HepG2 (cell line): ENCODE data around the gene GRM4. TPM values are rescaled to one million over a fixed set of nuclear protein-coding genes. Genes with fewer than 3 reads are reported as not detected.

ENCODE experiments used
- ARID3A ChIP-seq: IDR thresholded peaks from 2 replicates; pipeline ENCODE4 v1.6.1; 2012; ENCODE audit warnings: low read depth, low read length, improper control_type of control experiment
- CTCF ChIP-seq: sonication (generic); formaldehyde crosslinking; IDR thresholded peaks from 2 replicates; pipeline ENCODE4 v1.5.0; 2020; ENCODE audit warnings: mild to moderate bottlenecking, missing genetic modification reagents, moderate library complexity
- HMG20B ChIP-seq: conservative IDR thresholded peaks from 2 replicates; pipeline ENCODE4 v1.6.1; 2016; ENCODE audit warnings: missing genetic modification reagents, missing compliant biosample characterization
- HNF1B ChIP-seq: sonication (generic); formaldehyde crosslinking; IDR thresholded peaks from 2 replicates; pipeline ENCODE4 v1.5.1; 2020; ENCODE audit warnings: mild to moderate bottlenecking, moderate library complexity, missing genetic modification reagents
- KAT8 ChIP-seq: IDR thresholded peaks from 2 replicates; pipeline ENCODE4 v1.6.1; 2016; ENCODE audit warnings: missing genetic modification reagents, missing compliant biosample characterization
- PAWR ChIP-seq: sonication (generic); formaldehyde crosslinking; IDR thresholded peaks from 2 replicates; pipeline ENCODE4 v1.4.0; 2020; ENCODE audit warnings: missing genetic modification reagents, mild to moderate bottlenecking, borderline replicate concordance
- SALL2 ChIP-seq: sonication (generic); formaldehyde crosslinking; IDR thresholded peaks from 2 replicates; pipeline ENCODE4 v1.8.1; 2023; ENCODE audit warnings: mild to moderate bottlenecking, missing genetic modification reagents, inconsistent platforms
- SIN3B ChIP-seq: fragments of 150-350 bp; IDR thresholded peaks from 2 replicates; pipeline ENCODE4 v1.6.1; 2014; ENCODE audit warnings: low read length
- SMC3 ChIP-seq: IDR thresholded peaks from 2 replicates; pipeline ENCODE4 v1.6.1; 2011; ENCODE audit warnings: low read length, improper control_type of control experiment
- TARDBP ChIP-seq: sonication (generic); formaldehyde crosslinking; IDR thresholded peaks from 2 replicates; pipeline ENCODE4 v1.8.0; 2022; ENCODE audit warnings: mild to moderate bottlenecking, missing genetic modification reagents
- ZBTB7B ChIP-seq: sonication (generic); formaldehyde crosslinking; IDR thresholded peaks from 2 replicates; pipeline ENCODE4 v1.4.0; 2020; ENCODE audit warnings: missing genetic modification reagents
- ZFYVE20 ChIP-seq: sonication (generic); formaldehyde crosslinking; IDR thresholded peaks from 2 replicates; pipeline ENCODE4 v1.8.0; 2023; ENCODE audit warnings: low read depth, mild to moderate bottlenecking, moderate library complexity, missing genetic modification reagents, borderline replicate concordance
- ZNF235 ChIP-seq: sonication (generic); formaldehyde crosslinking; IDR thresholded peaks from 2 replicates; pipeline ENCODE4 v1.8.1; 2023; ENCODE audit warnings: mild to moderate bottlenecking, missing genetic modification reagents, borderline replicate concordance
- ZNF274 ChIP-seq: sonication (generic); formaldehyde crosslinking; IDR thresholded peaks from 2 replicates; pipeline ENCODE4 v1.5.1; 2020; ENCODE audit warnings: mild to moderate bottlenecking, missing genetic modification reagents
- ZNF326 ChIP-seq: sonication (generic); formaldehyde crosslinking; IDR thresholded peaks from 2 replicates; pipeline ENCODE4 v1.4.0; 2020; ENCODE audit warnings: missing genetic modification reagents, borderline replicate concordance
- ZNF333 ChIP-seq: sonication (generic); formaldehyde crosslinking; IDR thresholded peaks from 2 replicates; pipeline ENCODE4 v1.4.0; 2020; ENCODE audit warnings: mild to moderate bottlenecking, missing genetic modification reagents, borderline replicate concordance
- ZNF44 ChIP-seq: sonication (generic); formaldehyde crosslinking; IDR thresholded peaks from 2 replicates; pipeline ENCODE4 v1.5.1; 2020; ENCODE audit warnings: mild to moderate bottlenecking, missing genetic modification reagents
- ZNF574 ChIP-seq: sonication (generic); formaldehyde crosslinking; IDR thresholded peaks from 2 replicates; pipeline ENCODE4 v1.4.0; 2020; ENCODE audit warnings: missing genetic modification reagents
- ZSCAN21 ChIP-seq: sonication (generic); formaldehyde crosslinking; IDR thresholded peaks from 2 replicates; pipeline ENCODE4 v1.8.0; 2022; ENCODE audit warnings: mild to moderate bottlenecking, missing genetic modification reagents, moderate library complexity, borderline replicate concordance
- polyA plus RNA-seq, 8 experiments: library from polyadenylated mRNA; depleted of rRNA in 3 of 8; stranded (reverse) in 7 of 8; unstranded in 1 of 8; fragments of >200 nt; fragmentation: Illumina TruSeq in 4 of 8; extraction: Trizol in 4 of 8; gene quantifications; 2 replicates each; pipeline versions ENCODE4 v1.2.1 to v1.2.3, GENCODE V29; 2011 to 2016; ENCODE audit warnings: low read depth in 4 of 8, missing spikeins in 1 of 8, mixed read lengths in 1 of 8; ENCODE audit not compliant: insufficient read depth in 1 of 8
- total RNA-seq, 5 experiments: library from RNA; depleted of rRNA; stranded (reverse); fragments of >200 nt; fragmentation: Illumina TruSeq; extraction: Trizol; gene quantifications; 2 replicates each; pipeline ENCODE4 v1.2.3, GENCODE V29; 2016; ENCODE audit warnings: low read depth in 1 of 5

Gene GRM4
- total and polyA plus RNA-seq, 2 of the 13 experiments (the other 11 are each of a cell fraction or from before 2014, with no cell fraction given): not detected

- TF ChIP-seq SALL2 (CRISPR knock-in tag): 0 out of 2 replicates have a peak, but pooled peaks have one; percentile 23
- TF ChIP-seq SIN3B: no peak
- no peak for TF ChIP-seq ZBTB7B (CRISPR knock-in tag)
- TF ChIP-seq PAWR (CRISPR knock-in tag): no peak
- TF ChIP-seq TARDBP: no peak
- no peak for TF ChIP-seq ZNF44 (CRISPR knock-in tag)
- TF ChIP-seq HMG20B (CRISPR knock-in tag): no peak
- peak; percentile 56; the same call in 1 of the 2 replicates for TF ChIP-seq ZSCAN21
- TF ChIP-seq SMC3: peak; percentile 63; the same call in 1 of the 2 replicates
- TF ChIP-seq ZFYVE20 (CRISPR knock-in tag): no peak
- peak; percentile 24; the same call in 1 of the 2 replicates for TF ChIP-seq HNF1B (CRISPR knock-in tag)
- no peak for TF ChIP-seq ARID3A
- TF ChIP-seq ZNF326: no peak
- peak; percentile 65; the same call in 1 of the 2 replicates for TF ChIP-seq ZNF235 (CRISPR knock-in tag)
- 0 out of 2 replicates have a peak, but pooled peaks have one; percentile 33 for TF ChIP-seq ZNF333
- TF ChIP-seq KAT8 (CRISPR knock-in tag): no peak
- 0 out of 2 replicates have a peak, but pooled peaks have one; percentile 12 for TF ChIP-seq ZNF574 (CRISPR knock-in tag)
- TF ChIP-seq ZNF274: no peak
- TF ChIP-seq CTCF: peak; percentile 96
Measured at GRCh38 chr6:34027445-34027936, 118.4 kb downstream of the GRM4 start (continued).
